Measurements from ENCODE around the gene BIRC5. TPM values are rescaled to one million over a fixed set of nuclear protein-coding genes. Genes with fewer than 3 reads are reported as not detected.

The BIRC5 gene
- total RNA-seq, 4 donors from 2014 or later = 0.11 to 0.83 (median 0.13) TPM; not detected in 1

- intact Hi-C loops (cut with DNase I) = no loop called here
- Histone ChIP-seq H3K27me3 (no peaks in the 10 kb centered on the region), H3K27ac (peak overlapping the region; percentile 29 to 79 (median 77)), H3K4me3 (replicated peaks in 1 of 3) (no peak overlapping the region), H3K4me1 (peaks cover 8 to 10% of the 10 kb centered on the region in 2 donors), H3K36me3 (no peaks in the 10 kb centered on the region), H3K9me3 (no peaks in the 10 kb centered on the region)
- 33 to 35% methylated on average over 6 to 7 of the region's 7 CpGs for WGBS, 2 donors
- no peak for TF ChIP-seq POLR2A (IDR thresholded peaks at IDR 0.05)
- TF ChIP-seq CTCF (IDR thresholded peaks at IDR 0.05) = no peak
- no peak for DNase-seq
Measured at GRCh38 chr17:78272914-78273258, 58.8 kb downstream of the BIRC5 start.

GRCh38 chr17:78273813-78274212, 59.8 kb downstream of the BIRC5 start:
- H3K4me1 ChIP-seq = peaks cover 8 to 17% of the 10 kb centered on the region in 2 donors
- no peaks in the 10 kb centered on the region for H3K36me3 ChIP-seq
- 93 to 96% methylated on average over 6 of the region's 6 CpGs for WGBS, 2 donors
- H3K4me3 ChIP-seq (replicated peaks in 1 of 3) = no peak overlapping the region
- no peak for DNase-seq
- intact Hi-C loops (cut with DNase I) = no loop called here
- TF ChIP-seq CTCF (IDR thresholded peaks at IDR 0.05) (no peak), POLR2A (IDR thresholded peaks at IDR 0.05) (no peak)
- H3K27ac ChIP-seq = peak overlapping the region in 1 of 3 donors; percentile 77
- no peaks in the 10 kb centered on the region for H3K9me3 ChIP-seq
- no peaks in the 10 kb centered on the region for H3K27me3 ChIP-seq

Small RNA genes lying within 50 kb of the gene (small RNA-seq; reads per million reads assigned to genes)
- gene AC087645.1 = not detected

Other genes starting within 250 kb of the BIRC5 start
- 10 to 100 TPM in 3 of 4 donors, 1 to 10 TPM in 1; 10.0 to 22.8 (median 20.4) TPM for gene TMC6, start 85.5 kb upstream of the BIRC5 start, total RNA-seq
- gene TMC8, start 83.5 kb upstream of the BIRC5 start, total RNA-seq = 1 to 10 TPM; 1.4 to 4.7 (median 1.9) TPM
- gene C17orf99, start 67.9 kb upstream of the BIRC5 start, total RNA-seq = not detected
- gene SYNGR2, start 45.7 kb upstream of the BIRC5 start, total RNA-seq = 10 to 100 TPM; 47.9 to 83.8 (median 70.7) TPM
- gene TK1, start 27.2 kb upstream of the BIRC5 start, total RNA-seq = 1 to 10 TPM; 1.1 to 2.7 (median 1.9) TPM
- 10 to 100 TPM; 21.3 to 36.9 (median 33.5) TPM for gene AFMID, start 26.9 kb upstream of the BIRC5 start, total RNA-seq
- gene TMEM235, start 17.4 kb downstream of the BIRC5 start, total RNA-seq = not detected
- 100 to 1,000 TPM in 1 of 4 donors, 10 to 100 TPM in 2, 1 to 10 TPM in 1; 9.2 to 110 (median 33.3) TPM for gene SOCS3, start 145.8 kb downstream of the BIRC5 start, total RNA-seq
- 10 to 100 TPM; 41.2 to 87.2 (median 69.1) TPM for gene PGS1, start 164.4 kb downstream of the BIRC5 start, total RNA-seq